CD14-positive monocyte (primary cell): Measurements from ENCODE around the gene SLC26A4. TPM values are rescaled to one million over a fixed set of nuclear protein-coding genes. Genes with fewer than 3 reads are reported as not detected.

ENCODE experiments used
- DNase-seq, 3 donors: peaks; one replicate each; pipeline ENCODE4 v3.0.0-alpha.2; 2011 to 2022
- H2AFZ ChIP-seq: 2 replicates; pipeline ENCODE4 v1.6.0; 2012; ENCODE audit warnings: mild to moderate bottlenecking, low read depth, low read length, inconsistent platforms; ENCODE audit not compliant: insufficient read depth, poor library complexity, severe bottlenecking
- H3K27ac ChIP-seq, 2 donors: 1 replicate in 1 of 2; 2 replicates in 1 of 2; pipeline ENCODE4 v1.5.1; 2012 to 2013; ENCODE audit warnings: low read length in 2 of 2, control low read depth in 1 of 2, inconsistent platforms in 1 of 2, low read depth in 1 of 2, mild to moderate bottlenecking in 1 of 2
- H3K27me3 ChIP-seq, 2 donors: one replicate each; pipeline versions ENCODE4 v1.6.0 to v1.6.1; 2011 to 2013; ENCODE audit warnings: low read length in 2 of 2; ENCODE audit not compliant: control insufficient read depth in 2 of 2, insufficient read depth in 2 of 2
- H3K36me3 ChIP-seq, 2 donors: replicated peaks in 1 of 2; 1 replicate in 1 of 2; 2 replicates in 1 of 2; pipeline versions ENCODE4 v1.5.1 to v1.6.1; 2012 to 2013; ENCODE audit warnings: low read length in 2 of 2, control low read depth in 1 of 2, inconsistent platforms in 1 of 2, mild to moderate bottlenecking in 1 of 2; ENCODE audit not compliant: insufficient read depth in 2 of 2, control insufficient read depth in 1 of 2
- H3K4me1 ChIP-seq, 2 donors: 1 replicate in 1 of 2; 2 replicates in 1 of 2; pipeline versions ENCODE4 v1.5.1 to v1.6.1; 2012 to 2013; ENCODE audit warnings: low read length in 2 of 2, control low read depth in 1 of 2, inconsistent platforms in 1 of 2, mild to moderate bottlenecking in 1 of 2, moderate library complexity in 1 of 2; ENCODE audit not compliant: insufficient read depth in 2 of 2, control insufficient read depth in 1 of 2
- H3K4me2 ChIP-seq: replicated peaks from 2 replicates; pipeline ENCODE3; 2012; ENCODE audit warnings: low read length, moderate library complexity, mild to moderate bottlenecking; ENCODE audit not compliant: poor library complexity, severe bottlenecking; ENCODE audit errors: extremely low read depth
- H3K4me3 ChIP-seq, 3 experiments: fragments of 200-600 bp in 1 of 3; sonication (generic) in 1 of 3; replicated peaks in 1 of 3; 1 replicate in 2 of 3; 2 replicates in 1 of 3; pipeline ENCODE4 v1.5.1; 2011 to 2013; ENCODE audit warnings: low read length in 3 of 3, mild to moderate bottlenecking in 3 of 3, control low read depth in 2 of 3, low read depth in 2 of 3, inconsistent platforms in 1 of 3, moderate library complexity in 1 of 3
- H3K79me2 ChIP-seq: 2 replicates; pipeline ENCODE4 v1.6.0; 2012; ENCODE audit warnings: mild to moderate bottlenecking, control low read depth, inconsistent platforms, low read length, moderate library complexity; ENCODE audit not compliant: insufficient read depth
- H3K9ac ChIP-seq: 2 replicates; pipeline ENCODE4 v1.6.0; 2017; ENCODE audit warnings: low read length, mild to moderate bottlenecking; ENCODE audit not compliant: insufficient read depth, poor library complexity, severe bottlenecking
- H3K9me3 ChIP-seq, 2 donors: replicated peaks in 1 of 2; 1 replicate in 1 of 2; 2 replicates in 1 of 2; pipeline versions ENCODE4 v1.5.1 to v1.6.1; 2012 to 2013; ENCODE audit warnings: low read length in 2 of 2, control low read depth in 1 of 2; ENCODE audit not compliant: control insufficient read depth in 1 of 2, insufficient read depth in 1 of 2
- H4K20me1 ChIP-seq: 2 replicates; pipeline ENCODE4 v1.6.0; 2012; ENCODE audit warnings: mild to moderate bottlenecking, low read length, control low read depth, moderate library complexity; ENCODE audit not compliant: insufficient read depth
- H3K27ac Mint-ChIP-seq, 7 donors: one replicate each; pipeline ENCODE4 v1.8.0; 2020; ENCODE audit warnings: mild to moderate bottlenecking in 7 of 7, mixed read lengths in 7 of 7, moderate library complexity in 6 of 7, inconsistent platforms in 2 of 7
- H3K27me3 Mint-ChIP-seq, 3 donors: one replicate each; pipeline ENCODE4 v1.8.0; 2021 to 2022; ENCODE audit warnings: low read depth in 3 of 3, mild to moderate bottlenecking in 3 of 3, mixed read lengths in 3 of 3, moderate library complexity in 3 of 3, inconsistent platforms in 1 of 3
- H3K36me3 Mint-ChIP-seq, 2 donors: one replicate each; pipeline ENCODE4 v1.8.0; 2020; ENCODE audit warnings: mixed read lengths in 2 of 2, inconsistent platforms in 1 of 2, mild to moderate bottlenecking in 1 of 2
- H3K4me1 Mint-ChIP-seq: one replicate; pipeline ENCODE4 v1.8.0; 2020; ENCODE audit warnings: mild to moderate bottlenecking, mixed read lengths
- H3K4me3 Mint-ChIP-seq, 2 donors: one replicate each; pipeline ENCODE4 v1.8.0; 2020; ENCODE audit warnings: mild to moderate bottlenecking in 2 of 2, mixed read lengths in 2 of 2, moderate library complexity in 1 of 2
- H3K9me3 Mint-ChIP-seq, 7 donors: one replicate each; pipeline ENCODE4 v1.8.0; 2020 to 2022; ENCODE audit warnings: mixed read lengths in 7 of 7, mild to moderate bottlenecking in 6 of 7, moderate library complexity in 6 of 7, inconsistent platforms in 2 of 7
- CTCF ChIP-seq: fragments of 200-600 bp; IDR thresholded peaks from one replicate; pipeline ENCODE4 v1.8.0; 2022; ENCODE audit warnings: antibody characterized with exemption, mild to moderate bottlenecking
- WGBS: methylation state at CpG from one replicate; pipeline ENCODE4 v1.1.5; 2013; ENCODE audit warnings: missing lambda C conversion rate; ENCODE audit not compliant: insufficient coverage; 5-methylcytosine and 5-hydroxymethylcytosine counted together
- intact Hi-C, 2 donors: fragments of 100-400 bp; cut with micrococcal nuclease; formaldehyde crosslinking; loops; one replicate each; pipeline versions ENCODE4 v1.15.0 to v1.15.1; 2023
- polyA plus RNA-seq, 3 donors: library from polyadenylated mRNA; depleted of rRNA in 1 of 3; unstranded in 2 of 3; stranded (reverse) in 1 of 3; fragments of 300-500 nt in 2 of 3; fragments of >200 nt in 1 of 3; fragmentation: Illumina TruSeq in 2 of 3; gene quantifications; 1 replicate in 2 of 3; 2 replicates in 1 of 3; pipeline ENCODE4 v1.2.3, GENCODE V29; 2012 to 2021

Gene SLC26A4
- polyA plus RNA-seq, 3 donors, result 0.10 to 0.12 TPM; not detected in 1

- Mint-ChIP-seq H3K27ac (no peak overlapping the region), H3K4me1 (no peaks in the 10 kb centered on the region), H3K36me3 (no peaks in the 10 kb centered on the region), H3K27me3 (no peaks in the 10 kb centered on the region), H3K4me3 (no peak overlapping the region), H3K9me3 (no peaks in the 10 kb centered on the region)
- Histone ChIP-seq H3K4me2 (no peak overlapping the region), H3K79me2 (no peaks in the 10 kb centered on the region), H3K36me3 (no peaks in the 10 kb centered on the region), H3K4me1 (no peaks in the 10 kb centered on the region), H3K9me3 (no peaks in the 10 kb centered on the region), H2AFZ (no peak overlapping the region), H3K4me3 (no peak overlapping the region), H3K9ac (no peak overlapping the region), H3K27ac (no peak overlapping the region), H4K20me1 (no peaks in the 10 kb centered on the region), H3K27me3 (no peaks in the 10 kb centered on the region)
- TF ChIP-seq CTCF, result no peak
- DNase-seq, result no peak
- intact Hi-C loops, result no loop called here
These were observed 42.6 kb downstream of the SLC26A4 start for GRCh38 chr7:107703219-107703618.

- no peak for TF ChIP-seq CTCF
- Mint-ChIP-seq H3K36me3 (no peaks in the 10 kb centered on the region), H3K4me1 (no peaks in the 10 kb centered on the region), H3K27me3 (peaks cover 0 to 1% (median 0%) of the 10 kb centered on the region in 3 donors), H3K9me3 (no peaks in the 10 kb centered on the region), H3K4me3 (no peak overlapping the region), H3K27ac (no peak overlapping the region)
- Histone ChIP-seq H3K4me3 (no peak overlapping the region), H3K9me3 (no peaks in the 10 kb centered on the region), H3K4me2 (no peak overlapping the region), H3K9ac (no peak overlapping the region), H4K20me1 (no peaks in the 10 kb centered on the region), H3K4me1 (no peaks in the 10 kb centered on the region), H3K27me3 (no peaks in the 10 kb centered on the region), H2AFZ (no peak overlapping the region), H3K36me3 (no peaks in the 10 kb centered on the region), H3K79me2 (no peaks in the 10 kb centered on the region), H3K27ac (no peak overlapping the region)
- DNase-seq, result no peak
- intact Hi-C loops, result no loop called here
- WGBS, result 100% methylated on average over 1 of the region's 3 CpGs
These were observed 43.2 kb downstream of the SLC26A4 start for GRCh38 chr7:107703872-107704271.
